Measurements from ENCODE around the gene BMPR1B.

GRCh38 chr4:95066050-95066449 lies 308.3 kb downstream of the BMPR1B start:
- TF ChIP-seq CTCF (IDR thresholded peaks at IDR 0.05; ENCODE audit: low read depth, low read length, missing input control) (no peak), TAF1 (conservative IDR thresholded peaks at IDR 0.05) (no peak), YY1 (IDR thresholded peaks at IDR 0.05) (no peak), FOXA2 (IDR thresholded peaks at IDR 0.05) (no peak), GABPA (IDR thresholded peaks at IDR 0.05 in 1 of 2, conservative IDR thresholded peaks at IDR 0.05 in 1 of 2) (no peak), SP1 (IDR thresholded peaks at IDR 0.05) (no peak)

Measured in liver (tissue), 3 donors.